K562 (cell line): Measurements from ENCODE around the gene C9orf50.

Experiments used
- BMI1 ChIP-seq: fragments of 150-350 bp; IDR thresholded peaks from 2 replicates; pipeline ENCODE4 v1.6.1; 2014; ENCODE audit warnings: low read length
- EP300 ChIP-seq: IDR thresholded peaks from 2 replicates; pipeline ENCODE4 v1.6.1; 2012; ENCODE audit warnings: low read length, improper control_type of control experiment
- KDM1A ChIP-seq, 2 experiments: fragments of 450-650 bp; IDR thresholded peaks; 2 replicates each; pipeline ENCODE4 v1.6.1; 2016; ENCODE audit warnings: mild to moderate bottlenecking in 2 of 2
- POLR2A ChIP-seq: fragments of 450-650 bp; conservative IDR thresholded peaks from 2 replicates; pipeline ENCODE4 v1.6.1; 2016
- RAD51 ChIP-seq: fragments of 450-650 bp; IDR thresholded peaks from 2 replicates; pipeline ENCODE4 v1.7.1; 2016; ENCODE audit warnings: low read depth, mild to moderate bottlenecking, borderline replicate concordance
- TCFL5 ChIP-seq: fragments of 250-450 bp; sonication (Bioruptor Pico); conservative IDR thresholded peaks from 2 replicates; pipeline ENCODE4 v1.6.1; 2021; ENCODE audit warnings: mild to moderate bottlenecking, moderate library complexity, matching md5 sums
- TF ChIP-seq, protein P1 (sequence below), 3 experiments: IDR thresholded peaks in 2 of 3; conservative IDR thresholded peaks in 1 of 3; 2 replicates each; pipeline ENCODE4 v1.5.1; 2011 to 2012; ENCODE audit warnings: low read length in 3 of 3, mild to moderate bottlenecking in 3 of 3, control low read depth in 2 of 3, improper control_type of control experiment in 1 of 3, inconsistent platforms in 1 of 3, low read depth in 1 of 3, mixed read lengths in 1 of 3, moderate library complexity in 1 of 3; ENCODE audit not compliant: insufficient read depth in 2 of 3

DNA sequence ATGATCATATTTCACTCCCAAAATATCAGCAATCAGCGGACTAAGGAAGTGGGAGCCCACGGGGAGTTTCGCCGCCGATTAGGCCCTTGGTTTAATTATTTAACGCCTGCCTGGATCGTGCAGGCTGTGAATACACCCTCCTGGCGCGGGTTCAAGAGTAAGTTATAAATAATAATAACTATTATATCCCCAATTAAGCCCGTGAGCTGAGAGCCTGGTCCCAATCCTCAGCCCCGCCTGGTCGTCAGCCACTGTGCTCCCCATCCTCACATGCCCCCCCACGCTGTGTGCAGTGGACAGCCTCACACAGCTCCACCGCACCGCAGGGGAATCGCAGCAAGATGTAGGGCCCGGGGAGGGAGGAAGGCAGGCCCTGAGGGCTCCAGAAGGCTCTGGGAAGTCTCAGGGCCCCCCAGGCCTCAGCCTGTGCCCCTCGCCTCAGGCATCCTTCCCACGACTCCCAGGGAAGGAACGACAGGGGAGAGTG, 33.7 kb upstream of the C9orf50 start:
- TF ChIP-seq BMI1 = no peak
- no peak for TF ChIP-seq POLR2A
- TF ChIP-seq, protein P1, sequence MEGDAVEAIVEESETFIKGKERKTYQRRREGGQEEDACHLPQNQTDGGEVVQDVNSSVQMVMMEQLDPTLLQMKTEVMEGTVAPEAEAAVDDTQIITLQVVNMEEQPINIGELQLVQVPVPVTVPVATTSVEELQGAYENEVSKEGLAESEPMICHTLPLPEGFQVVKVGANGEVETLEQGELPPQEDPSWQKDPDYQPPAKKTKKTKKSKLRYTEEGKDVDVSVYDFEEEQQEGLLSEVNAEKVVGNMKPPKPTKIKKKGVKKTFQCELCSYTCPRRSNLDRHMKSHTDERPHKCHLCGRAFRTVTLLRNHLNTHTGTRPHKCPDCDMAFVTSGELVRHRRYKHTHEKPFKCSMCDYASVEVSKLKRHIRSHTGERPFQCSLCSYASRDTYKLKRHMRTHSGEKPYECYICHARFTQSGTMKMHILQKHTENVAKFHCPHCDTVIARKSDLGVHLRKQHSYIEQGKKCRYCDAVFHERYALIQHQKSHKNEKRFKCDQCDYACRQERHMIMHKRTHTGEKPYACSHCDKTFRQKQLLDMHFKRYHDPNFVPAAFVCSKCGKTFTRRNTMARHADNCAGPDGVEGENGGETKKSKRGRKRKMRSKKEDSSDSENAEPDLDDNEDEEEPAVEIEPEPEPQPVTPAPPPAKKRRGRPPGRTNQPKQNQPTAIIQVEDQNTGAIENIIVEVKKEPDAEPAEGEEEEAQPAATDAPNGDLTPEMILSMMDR (IDR thresholded peaks at IDR 0.05 in 2 of 3, conservative IDR thresholded peaks at IDR 0.05 in 1 of 3; ENCODE audit: insufficient read depth in 2 of 3, low read depth in 1 of 3, low read length in 3 of 3) = no peak
- TF ChIP-seq RAD51 = no peak
- TF ChIP-seq TCFL5 (CRISPR knock-in tag) = no peak
- no peak for TF ChIP-seq EP300
- TF ChIP-seq KDM1A (IDR thresholded peaks at IDR 0.05) = no peak
